Measurements from ENCODE around the gene SLC27A6.

The SLC27A6 gene

GRCh38 chr5:129049126-129049799, 84.0 kb downstream of the SLC27A6 start:
- Histone ChIP-seq H3K4me2 (ENCODE audit: low read length) (no peak overlapping the region), H3K4me1 (ENCODE audit: low read length) (no peaks in the 10 kb centered on the region), H3K9ac (ENCODE audit: low read length) (no peak overlapping the region), H2AFZ (ENCODE audit: low read depth, low read length) (no peak overlapping the region), H3K9me3 (ENCODE audit: insufficient read depth, low read length) (no peaks in the 10 kb centered on the region), H3K27ac (ENCODE audit: low read length) (no peak overlapping the region), H3K4me3 (ENCODE audit: low read length) (no peak overlapping the region), H3K27me3 (ENCODE audit: low read depth, low read length) (no peaks in the 10 kb centered on the region), H3K36me3 (replicated peaks; ENCODE audit: low read depth, low read length) (no peaks in the 10 kb centered on the region), H4K20me1 (ENCODE audit: insufficient read depth, low read length) (no peaks in the 10 kb centered on the region), H3K79me2 (ENCODE audit: low read length) (no peaks in the 10 kb centered on the region)
- no peak for TF ChIP-seq CTCF (IDR thresholded peaks at IDR 0.05; ENCODE audit: low read depth, low read length)
- TF ChIP-seq EZH2phosphoT487 (IDR thresholded peaks at IDR 0.05; ENCODE audit: low read depth), result no peak

DNA sequence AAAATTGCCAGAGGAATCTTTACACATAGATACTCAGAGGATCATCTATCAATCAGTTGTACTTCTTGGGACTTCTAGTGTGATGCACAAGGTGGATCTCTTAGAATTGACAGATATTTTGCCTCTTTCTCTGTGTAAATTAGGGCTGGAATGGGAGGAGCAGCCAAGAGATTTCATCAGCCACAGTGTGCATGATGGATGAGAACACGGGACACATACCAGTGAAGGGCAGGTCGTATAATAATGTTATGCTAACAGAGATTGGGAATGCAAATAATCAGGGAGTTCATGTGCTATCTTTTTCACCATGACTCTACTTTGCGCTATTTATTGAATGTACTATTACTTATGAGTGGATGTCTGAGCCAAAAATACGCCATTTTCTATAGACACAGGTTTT, 86.0 kb downstream of the SLC27A6 start:
- no peaks in the 10 kb centered on the region for H3K36me3 ChIP-seq (replicated peaks; ENCODE audit: low read depth, low read length)
- H3K79me2 ChIP-seq (ENCODE audit: low read length), result no peaks in the 10 kb centered on the region
- no peaks in the 10 kb centered on the region for H4K20me1 ChIP-seq (ENCODE audit: insufficient read depth, low read length)
- H3K27ac ChIP-seq (ENCODE audit: low read length), result no peak overlapping the region
- no peaks in the 10 kb centered on the region for H3K4me1 ChIP-seq (ENCODE audit: low read length)
- H3K27me3 ChIP-seq (ENCODE audit: low read depth, low read length), result no peaks in the 10 kb centered on the region
- no peak overlapping the region for H3K9ac ChIP-seq (ENCODE audit: low read length)
- H3K4me3 ChIP-seq (ENCODE audit: low read length), result no peak overlapping the region
- no peak overlapping the region for H3K4me2 ChIP-seq (ENCODE audit: low read length)
- TF ChIP-seq EZH2phosphoT487 (IDR thresholded peaks at IDR 0.05; ENCODE audit: low read depth) (no peak), CTCF (IDR thresholded peaks at IDR 0.05; ENCODE audit: low read depth, low read length) (no peak)
- H3K9me3 ChIP-seq (ENCODE audit: insufficient read depth, low read length), result no peaks in the 10 kb centered on the region
- H2AFZ ChIP-seq (ENCODE audit: low read depth, low read length), result no peak overlapping the region

DNA sequence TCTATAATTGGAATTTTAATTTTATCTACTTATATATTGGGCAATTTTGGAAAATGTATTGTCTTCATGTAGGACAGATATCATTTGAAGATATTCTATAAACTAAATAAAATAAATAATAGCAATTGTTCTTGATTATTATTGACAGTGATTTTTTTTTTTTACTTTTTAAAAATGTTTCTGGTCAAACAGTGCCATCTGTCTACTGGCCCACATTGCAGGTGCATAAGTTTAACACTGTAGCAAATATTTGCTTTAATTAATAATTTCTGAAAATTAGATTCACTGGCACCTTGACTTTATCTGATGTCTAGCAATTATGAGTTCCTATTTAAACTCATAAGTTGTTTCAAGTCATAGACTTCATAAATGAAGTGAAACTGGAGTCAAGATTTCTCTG, 88.2 kb downstream of the SLC27A6 start:
- no peaks in the 10 kb centered on the region for H3K36me3 ChIP-seq (replicated peaks; ENCODE audit: low read depth, low read length)
- H3K9ac ChIP-seq (ENCODE audit: low read length), result no peak overlapping the region
- H3K27ac ChIP-seq (ENCODE audit: low read length), result no peak overlapping the region
- no peaks in the 10 kb centered on the region for H3K4me1 ChIP-seq (ENCODE audit: low read length)
- no peak overlapping the region for H2AFZ ChIP-seq (ENCODE audit: low read depth, low read length)
- H3K9me3 ChIP-seq (ENCODE audit: insufficient read depth, low read length), result no peaks in the 10 kb centered on the region
- H3K79me2 ChIP-seq (ENCODE audit: low read length), result no peaks in the 10 kb centered on the region
- no peaks in the 10 kb centered on the region for H4K20me1 ChIP-seq (ENCODE audit: insufficient read depth, low read length)
- H3K4me3 ChIP-seq (ENCODE audit: low read length), result no peak overlapping the region
- no peaks in the 10 kb centered on the region for H3K27me3 ChIP-seq (ENCODE audit: low read depth, low read length)
- no peak overlapping the region for H3K4me2 ChIP-seq (ENCODE audit: low read length)
- no peak; the same call in 1 of the 2 replicates for TF ChIP-seq CTCF (IDR thresholded peaks at IDR 0.05; ENCODE audit: low read depth, low read length)
- TF ChIP-seq EZH2phosphoT487 (IDR thresholded peaks at IDR 0.05; ENCODE audit: low read depth), result no peak

DNA sequence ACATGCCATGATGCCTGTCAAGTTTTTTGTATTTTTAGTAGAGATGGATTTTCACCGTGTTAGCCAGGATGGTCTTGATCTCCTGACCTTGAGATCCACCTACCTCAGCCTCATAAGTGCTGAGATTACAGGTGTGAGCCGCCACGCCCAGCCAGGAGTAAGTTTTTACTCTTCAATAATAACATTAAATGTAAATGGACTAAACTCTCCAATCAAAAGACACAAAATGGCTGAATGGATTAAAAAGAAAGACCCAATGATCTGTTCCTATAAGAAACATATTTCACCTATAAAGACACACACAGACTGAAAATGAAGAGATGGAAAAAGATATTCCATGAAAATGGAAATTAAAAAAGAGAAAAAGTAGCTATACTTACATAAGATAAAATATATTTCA, 92.0 kb downstream of the SLC27A6 start:
- H3K36me3 ChIP-seq (replicated peaks; ENCODE audit: low read depth, low read length), result no peaks in the 10 kb centered on the region
- no peaks in the 10 kb centered on the region for H4K20me1 ChIP-seq (ENCODE audit: insufficient read depth, low read length)
- H3K27me3 ChIP-seq (ENCODE audit: low read depth, low read length), result no peaks in the 10 kb centered on the region
- no peak for TF ChIP-seq CTCF (IDR thresholded peaks at IDR 0.05; ENCODE audit: low read depth, low read length)
- TF ChIP-seq EZH2phosphoT487 (IDR thresholded peaks at IDR 0.05; ENCODE audit: low read depth), result no peak
- H3K4me2 ChIP-seq (ENCODE audit: low read length), result no peak overlapping the region
- no peak overlapping the region for H3K27ac ChIP-seq (ENCODE audit: low read length)
- no peak overlapping the region for H2AFZ ChIP-seq (ENCODE audit: low read depth, low read length)
- H3K4me1 ChIP-seq (ENCODE audit: low read length), result no peaks in the 10 kb centered on the region
- no peak overlapping the region for H3K4me3 ChIP-seq (ENCODE audit: low read length)
- no peaks in the 10 kb centered on the region for H3K9me3 ChIP-seq (ENCODE audit: insufficient read depth, low read length)
- H3K79me2 ChIP-seq (ENCODE audit: low read length), result no peaks in the 10 kb centered on the region
- no peak overlapping the region for H3K9ac ChIP-seq (ENCODE audit: low read length)

Data from OCI-LY3 (cell line).